GM21447 (cell line): ENCODE measurements around the gene ZNF503.

Experiments used
- ATAC-seq: cut with Tn5 transposase; IDR thresholded peaks from one replicate; pipeline ENCODE4 v1.9.1; 2021; ENCODE audit not compliant: unreplicated experiment

Gene ZNF503

DNA sequence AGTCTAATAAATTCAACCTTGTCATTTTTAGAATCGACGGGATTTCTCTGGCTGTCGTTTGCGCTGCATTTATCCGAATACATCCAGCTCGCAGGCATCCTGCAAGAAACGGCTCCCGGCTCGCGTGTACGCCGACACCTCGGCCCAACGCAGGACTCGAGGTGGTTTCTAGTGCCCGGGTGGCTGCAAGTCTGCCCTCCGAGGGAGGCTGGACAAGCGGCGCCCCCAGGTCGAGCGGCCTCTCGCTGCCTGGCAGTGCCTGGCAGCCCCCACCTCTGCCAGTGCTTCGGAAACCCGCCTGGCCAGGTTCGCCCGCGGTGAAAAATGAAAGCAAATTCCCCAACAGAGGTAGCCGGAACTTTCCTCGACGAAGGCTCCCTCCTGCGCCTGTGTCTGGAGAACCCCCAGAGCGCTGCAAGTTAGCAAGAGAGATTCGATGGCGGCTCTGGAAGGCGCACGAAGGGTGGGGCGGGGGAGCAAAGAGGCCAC, 5.7 kb upstream of the ZNF503 start:
- no peak for ATAC-seq

DNA sequence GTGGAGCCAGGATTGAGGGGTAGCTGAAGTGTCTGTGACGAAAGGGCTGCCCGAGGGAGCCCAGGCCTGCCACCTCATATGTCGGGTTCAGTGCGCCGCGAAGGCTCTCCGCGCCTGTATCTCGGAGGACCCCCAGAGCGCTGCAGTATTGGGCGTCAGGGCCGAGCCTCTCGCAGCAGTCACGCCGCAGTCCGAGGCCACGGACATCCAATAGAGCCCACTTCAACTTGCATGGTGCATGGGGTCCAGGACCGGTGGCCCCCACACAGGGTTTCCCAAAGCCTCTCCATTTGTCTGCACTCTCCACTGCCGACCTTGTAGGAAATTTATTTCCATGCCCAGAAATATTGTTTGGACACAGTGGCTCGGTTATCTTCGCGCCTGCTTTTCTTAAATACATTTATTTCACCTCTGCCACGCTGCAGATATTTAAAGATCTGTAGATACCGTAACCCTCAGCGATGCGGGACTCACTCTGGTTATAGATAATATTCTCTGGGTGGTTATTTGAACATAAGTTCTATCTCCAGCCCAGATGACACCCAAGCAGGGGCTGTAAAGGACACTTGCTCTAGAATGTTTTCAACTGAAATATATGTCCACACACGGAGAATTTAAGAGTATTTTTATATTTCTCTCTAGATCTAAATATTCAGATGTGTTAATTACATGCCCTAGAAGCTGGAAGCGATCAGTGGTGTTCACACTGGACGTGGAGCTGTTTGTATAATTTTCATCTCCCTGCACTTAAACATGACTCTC, 5.1 kb upstream of the ZNF503 start:
- ATAC-seq, result no peak

DNA sequence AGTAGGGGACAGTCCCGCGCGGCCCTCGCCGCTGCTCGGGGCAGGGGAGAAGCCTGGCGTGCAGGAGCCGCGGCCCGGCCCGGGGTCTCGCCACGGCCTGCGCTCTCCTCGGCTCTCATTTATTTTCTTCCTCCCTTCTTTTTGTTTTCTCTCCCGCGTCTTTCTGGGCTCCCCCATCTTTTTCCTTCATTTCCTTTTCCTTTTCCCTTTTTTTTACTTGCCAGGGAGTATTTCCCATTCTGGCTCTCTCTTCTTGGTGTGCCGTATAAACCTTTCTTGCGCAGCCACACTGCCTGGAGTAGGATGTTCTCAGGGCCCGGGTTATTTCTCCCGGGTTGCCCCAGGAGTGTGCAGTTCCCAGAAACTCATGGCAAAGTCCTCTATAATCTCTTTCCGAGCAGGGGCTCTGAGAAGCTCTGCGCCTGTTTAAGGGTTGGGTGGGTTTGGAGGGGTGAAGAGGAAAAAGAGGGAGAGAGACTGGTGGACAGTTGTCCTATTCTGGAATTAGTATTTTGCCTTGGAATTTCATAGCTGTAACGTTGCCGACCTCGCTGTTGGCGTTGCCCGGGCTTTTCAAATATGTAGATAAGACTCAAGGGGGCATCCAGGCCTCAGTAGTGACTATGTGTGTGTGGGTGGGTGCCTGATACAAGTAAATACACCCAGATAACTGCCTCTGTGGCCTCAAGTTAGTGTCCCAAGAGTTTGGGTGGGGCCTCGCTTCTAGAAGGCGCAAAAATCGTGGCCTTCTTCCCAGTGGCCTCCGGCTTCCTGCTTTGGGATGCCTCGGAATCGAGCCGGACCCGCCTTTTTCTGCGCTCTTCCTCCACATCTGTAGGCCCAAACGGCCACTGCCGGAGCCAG, 4.3 kb upstream of the ZNF503 start:
- ATAC-seq, result no peak

DNA sequence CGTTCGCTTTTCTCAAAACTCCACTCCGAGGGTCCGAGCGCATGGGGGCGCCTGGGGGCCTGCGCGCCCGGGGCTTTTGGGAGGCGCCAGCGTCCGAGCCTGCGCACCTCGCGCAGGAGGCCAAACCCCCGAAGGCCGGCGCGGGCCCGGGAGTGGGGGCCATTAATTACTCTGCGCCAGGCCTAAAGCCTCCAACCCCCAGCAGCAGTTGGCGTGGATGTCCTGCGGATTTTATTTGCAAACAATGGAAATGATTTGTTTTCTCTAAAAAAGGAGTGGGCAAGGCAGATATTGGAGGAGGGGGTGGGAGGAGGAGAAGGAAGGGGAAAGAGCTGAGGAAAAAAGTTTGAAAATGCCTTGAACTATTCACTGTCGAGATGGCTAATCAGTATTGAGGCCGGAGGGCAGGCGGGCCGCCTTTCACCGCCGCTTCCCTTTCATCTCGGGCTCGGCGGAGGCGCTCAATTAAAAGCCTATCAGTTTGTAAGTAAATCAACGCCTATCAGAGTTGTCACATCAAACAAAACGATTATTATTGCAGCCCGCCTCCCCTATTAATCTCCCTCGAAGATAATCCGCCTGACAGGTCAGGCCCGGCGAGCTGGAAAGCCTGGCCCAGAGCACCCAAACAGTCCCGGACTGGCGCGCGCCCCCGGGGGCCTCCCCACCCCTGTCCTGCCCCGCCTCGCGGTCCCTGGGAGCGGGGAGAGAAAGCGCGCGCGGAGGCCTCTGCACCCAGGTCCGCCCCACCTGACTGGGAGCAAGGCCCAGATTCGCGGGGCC, 3.4 kb upstream of the ZNF503 start:
- no peak for ATAC-seq

DNA sequence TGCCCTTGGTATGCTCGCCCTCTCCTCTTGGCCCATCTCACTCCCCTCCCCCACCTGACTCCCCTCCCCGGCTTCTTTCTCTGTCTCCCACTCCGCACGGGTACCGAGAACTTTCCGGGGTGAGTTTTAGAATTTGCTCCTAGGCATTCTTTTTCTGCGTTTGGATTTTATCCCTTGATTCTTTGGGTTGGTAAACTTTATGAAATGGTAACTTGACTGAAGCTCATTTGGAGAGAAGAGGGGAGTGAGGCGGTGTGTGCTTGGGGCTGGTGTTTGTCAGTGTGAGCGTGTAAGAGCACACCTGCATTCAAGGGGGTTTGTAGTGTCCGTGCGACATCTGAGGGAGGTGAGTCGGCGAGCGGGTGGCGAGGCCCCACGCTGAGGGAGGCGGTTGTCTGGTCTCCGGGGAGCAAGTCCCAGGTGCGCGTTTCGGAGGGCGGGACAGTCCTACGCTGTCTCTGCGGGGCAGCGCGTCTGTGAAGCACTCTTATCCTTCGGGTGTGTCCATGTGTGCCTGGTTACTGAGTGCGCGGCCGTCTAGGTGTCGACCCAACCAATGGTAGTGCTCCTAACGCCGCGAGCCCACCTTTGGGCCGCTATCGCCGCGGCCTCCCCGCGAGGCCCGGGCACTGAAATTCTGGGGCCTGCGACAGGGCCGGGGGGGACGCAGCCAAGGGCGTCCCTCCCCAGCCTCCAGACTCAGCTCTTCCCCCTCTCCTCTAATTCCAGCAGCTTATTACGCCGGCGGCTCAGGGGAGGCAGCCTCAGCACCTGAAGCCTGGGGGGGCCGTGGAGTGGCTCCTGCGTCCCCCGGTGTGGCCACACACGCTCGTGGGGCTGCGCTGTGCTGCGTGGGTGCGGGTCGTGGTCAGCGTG, 2.6 kb upstream of the ZNF503 start:
- no peak for ATAC-seq

DNA sequence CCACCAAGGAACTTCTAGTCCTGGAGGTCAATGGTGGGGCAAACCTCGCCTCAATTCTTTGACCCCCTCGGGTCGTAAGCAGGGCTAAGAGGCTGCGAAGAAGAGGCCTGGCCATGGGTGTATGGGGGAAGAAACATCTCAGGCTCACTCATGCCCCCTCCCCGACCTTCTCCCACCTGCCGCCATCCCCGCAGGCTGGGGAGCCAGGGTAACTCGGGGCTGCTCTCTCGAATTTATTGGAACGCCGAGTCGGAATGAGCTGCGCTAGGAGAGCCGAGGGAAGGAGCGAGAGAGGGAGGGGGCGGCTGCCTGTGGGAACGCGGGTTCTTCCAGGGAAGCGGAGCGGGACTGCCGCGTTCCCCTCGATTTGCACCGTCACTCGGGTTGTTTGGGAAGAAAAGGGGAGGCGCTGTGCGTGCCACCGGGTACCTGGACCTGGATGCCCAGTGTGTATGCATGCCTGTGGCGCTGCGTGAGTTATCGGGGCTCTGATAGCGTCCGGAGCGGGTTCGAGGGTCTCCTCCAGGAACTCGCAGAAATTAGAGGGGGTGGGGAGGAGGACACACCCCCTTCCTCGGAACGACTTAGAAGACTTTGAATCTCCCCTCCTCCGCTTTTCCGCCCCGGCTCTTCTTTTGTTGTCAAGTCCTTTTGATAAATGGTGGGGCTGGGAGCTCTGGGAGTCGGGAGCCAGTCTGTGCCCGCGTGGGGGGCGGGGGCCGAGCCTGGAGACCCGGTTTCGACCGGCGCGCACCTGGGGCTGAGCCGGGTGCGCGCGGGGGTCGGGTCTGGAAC, 1.8 kb upstream of the ZNF503 start:
- no peak for ATAC-seq

DNA sequence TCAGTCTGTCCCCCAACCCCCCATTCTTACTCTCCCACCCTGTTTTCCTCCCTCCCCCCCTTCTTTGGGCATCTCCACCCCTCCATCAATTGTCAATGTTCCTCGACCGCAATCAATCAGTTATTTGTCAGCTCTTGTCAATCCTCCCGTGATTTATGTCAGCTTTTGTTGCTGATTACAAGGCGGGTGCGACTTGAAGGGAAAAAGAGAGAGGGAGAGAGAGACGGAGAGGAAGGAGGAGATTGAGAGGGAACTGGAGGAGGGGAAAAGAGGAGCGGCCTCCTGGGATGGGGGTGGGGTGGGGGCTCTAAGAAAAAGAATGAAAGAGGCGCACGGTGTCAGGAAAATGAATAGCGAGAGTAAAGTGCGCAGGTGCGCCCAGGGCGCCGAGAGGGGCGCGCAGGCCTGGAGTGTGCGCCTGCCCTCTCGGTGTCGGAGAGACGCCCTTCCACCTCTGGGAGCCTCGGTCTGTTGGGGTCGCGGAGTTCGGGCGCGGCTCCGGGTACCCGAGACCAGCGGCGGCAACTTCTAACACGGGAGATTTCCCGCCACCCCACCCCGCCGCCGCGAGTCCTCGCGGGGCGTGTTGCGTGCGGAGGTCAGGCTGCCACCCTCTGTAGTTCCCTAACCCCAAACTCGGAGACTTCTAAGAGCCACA, 1.1 kb upstream of the ZNF503 start:
- no peak for ATAC-seq

DNA sequence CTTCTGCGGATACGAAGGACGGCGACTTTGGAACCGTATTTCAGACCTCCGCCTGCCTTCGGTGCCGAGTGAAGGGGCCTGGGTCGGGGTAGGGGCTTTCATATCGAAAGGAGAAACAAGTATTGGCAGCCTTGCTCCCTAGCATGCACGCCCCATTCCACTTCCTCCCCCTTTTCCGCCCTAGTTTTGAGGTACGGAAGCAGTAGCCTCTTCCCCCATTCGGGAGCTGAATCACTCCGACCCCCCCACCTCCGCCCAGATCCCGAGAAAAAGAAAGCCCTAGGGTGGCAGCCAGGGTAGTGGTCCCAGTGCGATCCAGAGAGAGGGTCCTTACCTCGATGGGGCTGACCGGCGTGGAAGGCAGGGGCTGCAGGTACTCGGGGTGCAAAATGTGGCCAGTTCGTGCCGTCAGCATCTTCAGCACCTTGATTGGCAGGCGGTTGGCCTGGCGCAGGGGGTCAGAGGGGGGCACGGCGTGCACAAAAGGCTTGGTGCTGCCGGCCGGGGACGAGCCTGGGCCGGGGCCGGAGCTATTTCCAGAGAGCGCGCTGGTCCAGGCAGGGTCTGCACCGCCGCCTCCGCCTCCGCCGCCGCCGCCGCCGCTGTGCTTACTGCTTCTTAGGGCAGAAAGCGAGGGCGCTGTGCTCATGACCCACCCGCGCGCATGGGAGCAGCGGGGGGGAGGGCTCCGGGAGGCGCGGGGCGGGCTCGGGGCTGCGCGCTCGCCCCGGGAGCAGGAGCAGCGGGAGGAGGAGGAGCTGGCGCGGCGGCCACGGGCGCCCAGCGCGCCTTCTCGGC, 594 bp downstream of the ZNF503 start:
- peak; percentile 6 for ATAC-seq

DNA sequence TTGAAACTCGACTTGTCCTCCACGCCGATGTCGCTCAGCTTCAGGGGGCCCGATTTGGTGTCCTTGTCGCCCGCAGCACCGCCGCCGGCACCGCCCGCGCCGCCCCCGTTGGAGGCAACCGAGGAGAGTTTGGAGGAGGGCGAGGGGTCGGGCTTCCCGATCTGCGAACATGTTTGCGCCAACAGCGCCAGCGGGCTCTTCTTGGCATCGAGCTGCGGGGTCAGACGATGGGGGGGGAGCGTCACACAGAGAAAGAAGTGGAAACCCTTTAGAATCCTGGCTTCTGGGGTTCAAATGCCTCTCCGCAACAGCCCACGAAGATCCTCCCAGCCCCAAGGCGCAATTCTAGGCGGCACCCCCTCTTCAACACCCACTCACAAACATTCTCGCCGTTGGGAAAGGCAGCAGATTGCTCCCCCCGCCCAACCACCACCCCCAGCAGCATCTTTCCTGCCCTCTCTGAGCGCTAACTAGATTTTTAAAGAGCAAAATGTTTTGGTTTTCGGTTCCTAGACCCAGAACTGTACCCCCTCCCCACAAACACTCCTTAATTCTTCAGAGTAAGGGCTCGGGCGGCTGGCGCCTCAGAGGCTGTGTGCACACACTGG, 1.3 kb downstream of the ZNF503 start:
- no peak for ATAC-seq

DNA sequence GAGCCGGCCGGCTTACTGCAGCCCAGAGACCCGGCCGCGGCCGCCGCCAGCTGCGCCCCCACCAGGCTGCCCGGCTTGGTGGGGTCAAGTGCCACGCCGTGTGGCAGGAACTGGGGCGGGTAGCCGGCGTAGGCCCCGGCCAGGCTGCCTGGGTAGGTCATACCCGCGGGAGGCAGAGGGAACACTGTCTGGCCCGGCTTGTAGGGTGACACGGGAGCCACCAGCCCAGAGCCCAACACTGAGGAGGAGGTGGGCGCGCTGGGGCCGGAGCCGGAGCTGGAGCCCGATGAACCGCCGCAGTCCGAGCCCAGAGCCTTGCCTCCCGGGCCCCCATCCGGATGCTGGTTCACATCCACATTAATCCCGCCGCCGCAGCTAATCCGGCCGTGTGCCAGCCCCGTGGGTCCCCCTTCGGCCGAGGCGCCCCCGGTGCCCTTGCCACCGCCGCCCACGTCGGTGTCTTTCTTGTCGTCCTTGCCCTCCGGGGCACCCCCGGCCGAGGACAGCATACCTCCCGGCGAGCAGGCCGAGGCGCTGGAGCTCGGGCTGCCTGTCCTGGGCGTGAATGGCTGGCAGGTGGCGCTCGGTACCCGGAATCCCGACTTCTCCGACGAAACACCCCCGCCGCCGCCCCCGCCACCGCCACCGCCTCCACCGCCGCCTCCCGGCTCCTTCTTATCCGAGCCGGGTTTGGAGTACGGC, 2.0 kb downstream of the ZNF503 start:
- no peak for ATAC-seq

DNA sequence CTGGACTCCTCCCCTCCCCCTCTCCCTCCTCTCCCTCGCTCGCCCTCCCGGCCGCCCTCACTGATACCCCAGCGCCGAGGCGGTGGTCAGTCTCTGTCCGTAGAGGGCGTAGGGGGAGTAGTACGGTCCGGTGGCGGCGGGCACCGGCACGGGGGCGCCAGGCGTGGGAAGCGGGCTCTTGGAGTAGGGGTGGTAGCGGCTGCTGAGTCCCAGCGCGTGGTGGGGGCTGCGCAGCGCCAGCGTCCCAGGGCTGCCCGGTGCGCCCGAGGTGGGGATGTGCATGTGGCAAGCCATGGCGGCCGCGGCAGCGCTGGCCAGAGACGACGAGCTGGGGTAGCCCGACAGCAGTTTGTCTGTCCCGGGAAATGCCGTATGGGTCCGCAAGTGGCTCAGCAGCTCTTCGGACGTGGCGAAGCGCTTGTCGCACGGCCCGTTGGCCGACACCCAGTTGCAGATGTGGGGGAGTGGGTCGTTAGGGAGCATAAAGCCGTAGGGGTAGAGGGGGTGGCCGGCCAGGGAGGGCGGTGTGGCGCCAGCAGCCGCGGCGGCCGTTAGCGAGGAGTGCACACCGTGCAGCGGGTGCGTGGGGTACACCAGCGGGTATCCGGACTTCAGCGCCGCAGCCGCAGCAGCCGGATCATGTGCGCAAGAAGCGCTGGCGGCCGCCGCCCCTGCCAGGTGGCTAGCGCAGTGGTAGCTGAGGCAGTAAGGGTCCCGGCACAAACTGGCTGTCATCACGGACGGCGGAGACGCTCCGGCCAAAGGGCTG, 2.7 kb downstream of the ZNF503 start:
- no peak for ATAC-seq

DNA sequence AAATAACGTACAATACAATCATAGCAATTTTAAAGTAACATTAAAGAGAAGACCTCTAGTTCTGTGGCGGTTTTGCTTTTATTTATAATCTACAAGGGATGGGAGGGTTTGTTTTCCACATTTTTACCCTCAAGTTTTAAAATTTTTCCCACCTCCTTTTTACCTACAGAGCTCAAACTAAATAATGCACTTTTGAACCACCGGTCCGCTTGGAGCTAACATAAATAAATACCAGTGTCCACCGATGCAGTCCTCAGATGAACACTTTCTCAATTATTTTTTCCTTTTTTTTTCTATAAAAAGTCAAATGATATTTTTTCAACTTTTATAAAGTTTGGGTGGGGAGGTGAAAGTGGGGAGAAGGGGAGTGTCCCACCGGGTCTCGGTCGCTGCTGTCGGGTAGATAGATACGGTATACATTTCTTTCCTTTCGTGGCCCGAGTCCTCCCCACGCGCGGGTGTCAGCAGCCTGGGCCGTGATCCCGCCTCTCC, 3.3 kb downstream of the ZNF503 start:
- no peak for ATAC-seq

DNA sequence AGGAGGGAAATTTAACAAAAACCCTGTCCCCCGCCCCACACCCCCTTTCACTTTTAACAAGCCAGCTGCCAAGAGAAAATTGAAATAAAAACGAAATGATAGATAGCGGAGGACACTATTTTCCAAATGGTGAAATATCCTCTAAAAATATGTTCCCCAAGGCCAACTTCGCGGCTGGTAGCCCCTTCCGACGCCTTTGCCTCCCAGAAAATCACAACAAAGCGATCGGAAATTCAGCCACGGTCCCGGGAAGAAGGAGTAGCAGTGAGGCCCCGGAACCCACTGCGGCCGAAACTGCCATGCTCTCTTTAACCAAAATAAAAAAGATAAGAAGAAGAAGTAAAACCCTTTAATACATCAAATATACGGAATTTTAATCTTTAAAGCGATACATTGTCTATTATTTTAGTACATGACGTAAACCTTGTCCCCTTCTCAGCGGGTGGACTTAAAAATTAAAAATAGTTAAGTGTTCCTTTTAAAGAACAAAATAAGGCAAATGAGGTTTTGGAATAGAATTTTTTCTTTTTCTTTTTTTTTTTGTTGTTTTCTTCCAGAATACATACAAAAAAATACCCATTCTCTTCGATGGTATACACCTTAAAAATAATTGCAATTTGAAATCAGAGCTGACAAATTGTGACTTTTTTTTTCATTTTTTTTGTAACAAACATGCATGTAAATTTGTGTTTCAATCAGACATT, 3.9 kb downstream of the ZNF503 start:
- ATAC-seq, result no peak

DNA sequence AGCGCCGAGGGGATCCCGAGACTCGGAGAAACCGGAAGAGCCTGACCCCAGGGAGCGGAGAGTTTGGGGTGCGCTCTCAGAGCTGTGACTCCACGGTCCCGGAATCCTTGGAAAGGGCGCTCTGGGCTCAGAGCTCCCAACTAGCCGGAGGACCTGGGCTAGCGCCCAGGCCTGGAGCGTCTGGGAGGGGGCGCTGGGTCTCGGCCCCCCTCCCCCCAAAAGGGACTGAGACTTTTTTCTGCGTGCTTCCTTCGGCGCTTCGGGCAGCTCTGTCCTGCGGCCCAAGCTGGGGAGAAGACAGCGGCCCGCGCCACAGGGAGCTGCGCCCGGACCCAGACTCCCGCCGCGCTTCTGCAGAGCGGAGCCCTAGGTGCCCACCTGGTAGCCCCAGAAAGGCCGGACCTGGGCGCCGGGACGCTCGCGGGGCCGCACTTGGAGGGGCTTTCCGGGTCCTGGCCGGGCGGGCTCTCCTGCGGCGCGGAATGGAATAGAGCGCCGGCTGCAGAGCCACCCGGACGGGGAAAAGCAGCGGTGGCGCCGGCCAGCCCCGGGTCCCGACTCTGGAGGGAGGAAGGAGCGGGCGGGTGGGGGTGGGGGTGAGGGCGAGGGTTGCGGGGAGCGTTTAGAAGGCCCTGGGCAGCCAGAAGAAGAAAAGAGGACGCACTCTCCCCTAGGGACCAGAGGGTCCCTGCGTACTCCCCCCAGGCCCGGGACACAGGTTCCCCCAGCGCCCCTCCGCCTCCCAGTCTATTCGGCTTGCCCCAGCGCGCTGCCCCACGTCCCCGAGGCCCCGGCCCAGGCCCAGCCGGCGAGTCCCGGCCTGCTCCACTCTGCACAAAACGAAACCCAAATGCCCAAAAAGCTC, 4.7 kb downstream of the ZNF503 start:
- ATAC-seq, result no peak
